Neural progenitor cell (in vitro differentiated cells): ENCODE results near the gene UROS. TPM values are rescaled to one million over a fixed set of nuclear protein-coding genes. Genes with fewer than 3 reads are reported as not detected.

Experiments
- DNase-seq: peaks from one replicate; pipeline ENCODE4 v3.0.0-alpha.2; 2016; ENCODE audit warnings: low spot score
- H2AFZ ChIP-seq: fragments of 200-600 bp; sonication (generic); replicated peaks from 2 replicates; pipeline ENCODE4 v1.6.1; 2016; ENCODE audit warnings: antibody characterized with exemption
- H3F3A ChIP-seq: fragments of 200-600 bp; sonication (generic); 2 replicates; pipeline ENCODE4 v1.6.1; 2016; ENCODE audit warnings: antibody characterized with exemption, low read depth
- H3K27ac ChIP-seq: fragments of 200-600 bp; sonication (generic); 2 replicates; pipeline ENCODE4 v1.5.1; 2016; ENCODE audit warnings: mild to moderate bottlenecking
- H3K27me3 ChIP-seq: fragments of 200-600 bp; sonication (generic); 2 replicates; pipeline ENCODE4 v1.6.1; 2016; ENCODE audit warnings: mild to moderate bottlenecking, moderate library complexity
- H3K36me3 ChIP-seq: fragments of 200-600 bp; sonication (generic); 2 replicates; pipeline ENCODE4 v1.5.1; 2016
- H3K4me1 ChIP-seq: fragments of 200-600 bp; sonication (generic); 2 replicates; pipeline ENCODE4 v1.6.1; 2016; ENCODE audit warnings: mixed run types
- H3K4me2 ChIP-seq: fragments of 200-600 bp; sonication (generic); 2 replicates; pipeline ENCODE4 v1.6.1; 2016
- H3K4me3 ChIP-seq: fragments of 200-600 bp; sonication (generic); 2 replicates; pipeline ENCODE4 v1.5.1; 2016
- H3K79me2 ChIP-seq: fragments of 200-600 bp; sonication (generic); 2 replicates; pipeline ENCODE4 v1.6.1; 2016; ENCODE audit warnings: low read depth
- H3K9ac ChIP-seq: fragments of 200-600 bp; sonication (generic); 2 replicates; pipeline ENCODE4 v1.6.1; 2016
- H3K9me3 ChIP-seq: fragments of 200-600 bp; sonication (generic); 2 replicates; pipeline ENCODE4 v1.5.1; 2016; ENCODE audit warnings: low read depth
- H4K20me1 ChIP-seq: fragments of 200-600 bp; sonication (generic); 2 replicates; pipeline ENCODE4 v1.6.1; 2016; ENCODE audit warnings: low read depth
- H3K27ac Mint-ChIP-seq: 3 replicates; pipeline ENCODE4 v1.8.0; 2021; ENCODE audit warnings: mixed read lengths
- H3K27me3 Mint-ChIP-seq: 2 replicates; pipeline ENCODE4 v1.8.0; 2022; ENCODE audit warnings: low read depth, mild to moderate bottlenecking, inconsistent platforms, moderate library complexity, mixed read lengths; ENCODE audit not compliant: insufficient read depth
- H3K36me3 Mint-ChIP-seq: 3 replicates; pipeline ENCODE4 v1.8.0; 2021; ENCODE audit warnings: mixed read lengths
- H3K4me1 Mint-ChIP-seq: 3 replicates; pipeline ENCODE4 v1.8.0; 2021; ENCODE audit warnings: mixed read lengths
- H3K4me3 Mint-ChIP-seq: 3 replicates; pipeline ENCODE4 v1.8.0; 2021; ENCODE audit warnings: mild to moderate bottlenecking, moderate library complexity, mixed read lengths
- H3K9me3 Mint-ChIP-seq: 3 replicates; pipeline ENCODE4 v1.8.0; 2020; ENCODE audit warnings: mixed read lengths
- CTCF ChIP-seq: fragments of 200-600 bp; sonication (generic); IDR thresholded peaks from 2 replicates; pipeline ENCODE4 v1.5.1; 2017; ENCODE audit warnings: antibody characterized with exemption, mild to moderate bottlenecking
- EZH2 ChIP-seq: fragments of 200-600 bp; sonication (generic); IDR thresholded peaks from 2 replicates; pipeline ENCODE4 v1.6.1; 2017; ENCODE audit warnings: antibody characterized with exemption, mild to moderate bottlenecking, moderate library complexity
- EZH2phosphoT487 ChIP-seq: fragments of 200-600 bp; sonication (generic); IDR thresholded peaks from 2 replicates; pipeline ENCODE4 v1.6.1; 2017; ENCODE audit warnings: antibody characterized with exemption
- total RNA-seq: library from RNA; depleted of rRNA; stranded (reverse); fragments of >200 nt; gene quantifications from 2 replicates; pipeline ENCODE4 v1.2.3, GENCODE V29; 2015; ENCODE audit warnings: low replicate concordance

Gene UROS
- total RNA-seq, 1 donor from 2014 or later: 82.2 TPM

GRCh38 chr10:125761961-125762360 is 61.1 kb downstream of the UROS start:
- no peak overlapping the region for H3K27ac Mint-ChIP-seq
- no peak for TF ChIP-seq EZH2phosphoT487
- no peak for TF ChIP-seq CTCF
- TF ChIP-seq EZH2: no peak
- no peaks in the 10 kb centered on the region for H3K27me3 Mint-ChIP-seq
- Histone ChIP-seq H3F3A (peaks cover 21% of the 10 kb centered on the region), H3K27ac (peak overlapping the region; percentile 68), H4K20me1 (peaks cover 7% of the 10 kb centered on the region), H3K4me2 (peak overlapping the region; percentile 31), H2AFZ (no peak overlapping the region), H3K36me3 (peaks cover 23% of the 10 kb centered on the region), H3K4me3 (no peak overlapping the region), H3K4me1 (peaks cover 26% of the 10 kb centered on the region), H3K79me2 (peaks cover 3% of the 10 kb centered on the region), H3K9ac (no peak overlapping the region), H3K9me3 (no peaks in the 10 kb centered on the region), H3K27me3 (no peaks in the 10 kb centered on the region)
- no peaks in the 10 kb centered on the region for H3K9me3 Mint-ChIP-seq
- peaks cover 22% of the 10 kb centered on the region for H3K4me1 Mint-ChIP-seq
- DNase-seq: peak; percentile 29
- H3K4me3 Mint-ChIP-seq: peak overlapping the region; percentile 49
- peaks cover 44% of the 10 kb centered on the region for H3K36me3 Mint-ChIP-seq

GRCh38 chr10:125757742-125758141 is 65.3 kb downstream of the UROS start:
- Histone ChIP-seq H3F3A (peaks cover 21% of the 10 kb centered on the region), H3K4me1 (peaks cover 22% of the 10 kb centered on the region), H2AFZ (no peak overlapping the region), H3K79me2 (peaks cover 3% of the 10 kb centered on the region), H3K27me3 (no peaks in the 10 kb centered on the region), H4K20me1 (peaks cover 7% of the 10 kb centered on the region), H3K36me3 (peaks cover 23% of the 10 kb centered on the region), H3K27ac (no peak overlapping the region), H3K9me3 (no peaks in the 10 kb centered on the region), H3K9ac (no peak overlapping the region), H3K4me3 (no peak overlapping the region), H3K4me2 (no peak overlapping the region)
- Mint-ChIP-seq H3K27ac (no peak overlapping the region), H3K4me1 (peaks cover 16% of the 10 kb centered on the region), H3K4me3 (no peak overlapping the region), H3K36me3 (peaks cover 49% of the 10 kb centered on the region), H3K27me3 (no peaks in the 10 kb centered on the region), H3K9me3 (no peaks in the 10 kb centered on the region)
- no peak for TF ChIP-seq EZH2phosphoT487
- no peak for TF ChIP-seq CTCF
- no peak for TF ChIP-seq EZH2
- no peak for DNase-seq

DNA sequence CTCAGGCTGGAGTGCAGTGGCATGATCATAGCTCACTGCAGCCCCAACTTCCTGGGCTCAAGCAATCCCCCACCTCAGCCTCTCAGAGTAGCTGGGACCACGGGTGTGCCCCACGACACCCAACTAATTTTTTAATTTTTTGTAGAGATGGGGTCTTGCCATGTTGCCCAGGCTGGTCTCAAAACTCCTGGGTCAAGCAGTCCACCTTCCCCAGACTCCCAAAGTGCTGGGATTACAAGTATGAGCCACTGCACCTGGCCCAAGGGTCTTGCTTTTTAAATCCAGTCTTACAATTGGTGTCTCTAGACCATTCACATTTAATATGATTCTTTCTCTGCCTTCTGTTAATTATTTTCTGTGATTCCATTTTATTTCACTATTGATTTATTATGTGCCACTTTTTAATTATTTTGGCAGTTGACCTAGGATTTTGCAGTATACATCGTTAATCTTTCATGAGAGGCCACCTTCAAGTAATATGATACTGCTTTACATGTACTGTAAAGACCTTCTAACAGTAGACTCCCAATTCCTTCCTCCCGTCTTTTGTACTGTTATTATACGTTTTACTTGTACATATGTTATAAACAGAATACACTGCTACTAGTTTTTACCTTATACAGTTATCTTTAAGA is 66.1 kb downstream of the UROS start:
- no peak overlapping the region for H3K4me3 Mint-ChIP-seq
- Histone ChIP-seq H3K79me2 (peaks cover 3% of the 10 kb centered on the region), H3K9me3 (no peaks in the 10 kb centered on the region), H3K4me2 (no peak overlapping the region), H4K20me1 (peaks cover 3% of the 10 kb centered on the region), H3K27ac (no peak overlapping the region), H3F3A (peaks cover 14% of the 10 kb centered on the region), H3K36me3 (peaks cover 28% of the 10 kb centered on the region), H3K4me3 (no peak overlapping the region), H3K27me3 (no peaks in the 10 kb centered on the region), H3K4me1 (peaks cover 19% of the 10 kb centered on the region), H2AFZ (no peak overlapping the region), H3K9ac (no peak overlapping the region)
- no peaks in the 10 kb centered on the region for H3K9me3 Mint-ChIP-seq
- H3K36me3 Mint-ChIP-seq: peaks cover 50% of the 10 kb centered on the region
- no peaks in the 10 kb centered on the region for H3K27me3 Mint-ChIP-seq
- TF ChIP-seq CTCF (no peak), EZH2phosphoT487 (no peak), EZH2 (no peak)
- H3K27ac Mint-ChIP-seq: no peak overlapping the region
- H3K4me1 Mint-ChIP-seq: peaks cover 10% of the 10 kb centered on the region
- no peak for DNase-seq
